Measurements from ENCODE around the gene SRRM1.
"Not testable (repeated sequence)": the region's sequence is repeated elsewhere in the genome, so short reads cannot be mapped to it uniquely, and the experiment has no call there.

Gene SRRM1

GRCh38 chr1:24693827-24694379 lies 50.8 kb downstream of the SRRM1 start:
- TF ChIP-seq CTCF (IDR thresholded peaks at IDR 0.05; ENCODE audit: insufficient read depth, low read depth, low read length, missing control alignments): no peak
- no peak overlapping the region for H3K4me3 ChIP-seq (ENCODE audit: low read depth, low read length)
- DNase-seq (ENCODE audit: low read depth): no peak

GRCh38 chr1:24694380-24694843 lies 51.3 kb downstream of the SRRM1 start:
- H3K4me3 ChIP-seq (ENCODE audit: low read depth, low read length): no peak overlapping the region
- DNase-seq (ENCODE audit: low read depth): peak; percentile 79
- TF ChIP-seq CTCF (IDR thresholded peaks at IDR 0.05; ENCODE audit: insufficient read depth, low read depth, low read length, missing control alignments): no peak

- TF ChIP-seq CTCF (IDR thresholded peaks at IDR 0.05; ENCODE audit: insufficient read depth, low read depth, low read length, missing control alignments): no peak
- peak; percentile 60 for DNase-seq (ENCODE audit: low read depth)
- no peak overlapping the region for H3K4me3 ChIP-seq (ENCODE audit: low read depth, low read length)
Observed at GRCh38 chr1:24695202-24695974, 52.3 kb downstream of the SRRM1 start.

GRCh38 chr1:24696041-24696755 lies 53.1 kb downstream of the SRRM1 start:
- no peak for TF ChIP-seq CTCF (IDR thresholded peaks at IDR 0.05; ENCODE audit: insufficient read depth, low read depth, low read length, missing control alignments)
- no peak overlapping the region for H3K4me3 ChIP-seq (ENCODE audit: low read depth, low read length)
- no peak for DNase-seq (ENCODE audit: low read depth)

- TF ChIP-seq CTCF (IDR thresholded peaks at IDR 0.05; ENCODE audit: insufficient read depth, low read depth, low read length, missing control alignments): no peak
- H3K4me3 ChIP-seq (ENCODE audit: low read depth, low read length): no peak overlapping the region
Observed at GRCh38 chr1:24696756-24697330, 53.7 kb downstream of the SRRM1 start.

GRCh38 chr1:24697453-24698001 lies 54.4 kb downstream of the SRRM1 start:
- DNase-seq (ENCODE audit: low read depth); H3K4me3 ChIP-seq (ENCODE audit: low read depth, low read length): not testable (repeated sequence)

More at GRCh38 chr1:24696756-24697330, 53.7 kb downstream of the SRRM1 start:
- no peak for DNase-seq (ENCODE audit: low read depth)

- DNase-seq (ENCODE audit: low read depth); H3K4me3 ChIP-seq (ENCODE audit: low read depth, low read length): not testable (repeated sequence)
Observed at GRCh38 chr1:24698326-24698725, 55.2 kb downstream of the SRRM1 start.

Measured in GM12865 (cell line).